Activated naive CD8-positive, alpha-beta T cell (primary cell): ENCODE measurements around the gene KIAA2012.

Experiments used
- H3K27ac Mint-ChIP-seq: one replicate; pipeline ENCODE4 v1.8.0; 2021; ENCODE audit warnings: mixed read lengths
- H3K27me3 Mint-ChIP-seq: one replicate; pipeline ENCODE4 v1.8.0; 2021; ENCODE audit warnings: mixed read lengths
- H3K36me3 Mint-ChIP-seq: one replicate; pipeline ENCODE4 v1.8.0; 2021; ENCODE audit warnings: mixed read lengths
- H3K4me1 Mint-ChIP-seq: one replicate; pipeline ENCODE4 v1.8.0; 2021; ENCODE audit warnings: low read depth, mixed read lengths
- H3K4me3 Mint-ChIP-seq: one replicate; pipeline ENCODE4 v1.8.0; 2021; ENCODE audit warnings: mild to moderate bottlenecking, mixed read lengths
- H3K9me3 Mint-ChIP-seq: one replicate; pipeline ENCODE4 v1.8.0; 2021; ENCODE audit warnings: low read depth, mixed read lengths

Gene KIAA2012

GRCh38 chr2:202090530-202090929 lies 17.5 kb downstream of the KIAA2012 start:
- Mint-ChIP-seq H3K27ac (no peak overlapping the region), H3K27me3 (no peaks in the 10 kb centered on the region), H3K9me3 (no peaks in the 10 kb centered on the region), H3K4me3 (no peak overlapping the region), H3K4me1 (no peaks in the 10 kb centered on the region), H3K36me3 (no peaks in the 10 kb centered on the region)

- no peaks in the 10 kb centered on the region for H3K4me1 Mint-ChIP-seq
- no peaks in the 10 kb centered on the region for H3K27me3 Mint-ChIP-seq
- no peak overlapping the region for H3K4me3 Mint-ChIP-seq
- H3K36me3 Mint-ChIP-seq: no peaks in the 10 kb centered on the region
- no peak overlapping the region for H3K27ac Mint-ChIP-seq
- no peaks in the 10 kb centered on the region for H3K9me3 Mint-ChIP-seq
Observed at GRCh38 chr2:202091476-202091875, 18.4 kb downstream of the KIAA2012 start.

DNA sequence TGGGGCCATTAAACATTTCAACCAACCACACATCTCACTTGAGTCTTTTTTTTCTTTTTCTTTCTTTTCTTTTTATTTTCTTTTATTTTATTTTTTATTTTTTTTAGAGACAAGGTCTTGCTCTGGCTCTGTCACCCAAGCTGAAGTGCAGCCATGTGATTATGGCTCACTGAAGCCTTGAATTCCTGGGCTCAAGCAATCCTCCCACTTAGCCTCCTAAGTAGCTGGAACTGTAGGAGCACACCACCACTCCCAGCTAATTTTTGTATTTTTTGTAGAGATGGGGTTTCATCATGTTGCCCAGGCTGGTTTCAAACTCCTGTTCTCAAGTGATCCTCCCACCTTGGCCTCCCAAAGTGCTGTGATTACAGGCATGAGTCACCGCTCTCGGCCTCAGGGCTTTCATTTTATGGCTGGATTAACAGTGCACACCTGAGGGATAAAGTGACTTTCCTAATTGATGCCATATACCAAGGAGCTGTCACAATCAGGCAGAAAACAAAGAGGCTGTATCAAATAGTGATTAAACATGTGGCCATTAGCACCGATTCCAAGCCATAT lies 21.5 kb downstream of the KIAA2012 start:
- no peak overlapping the region for H3K27ac Mint-ChIP-seq
- peaks cover 2% of the 10 kb centered on the region for H3K36me3 Mint-ChIP-seq
- no peaks in the 10 kb centered on the region for H3K4me1 Mint-ChIP-seq
- no peaks in the 10 kb centered on the region for H3K9me3 Mint-ChIP-seq
- H3K27me3 Mint-ChIP-seq: no peaks in the 10 kb centered on the region
- H3K4me3 Mint-ChIP-seq: no peak overlapping the region

GRCh38 chr2:202095235-202095634 lies 22.2 kb downstream of the KIAA2012 start:
- H3K27ac Mint-ChIP-seq: no peak overlapping the region

DNA sequence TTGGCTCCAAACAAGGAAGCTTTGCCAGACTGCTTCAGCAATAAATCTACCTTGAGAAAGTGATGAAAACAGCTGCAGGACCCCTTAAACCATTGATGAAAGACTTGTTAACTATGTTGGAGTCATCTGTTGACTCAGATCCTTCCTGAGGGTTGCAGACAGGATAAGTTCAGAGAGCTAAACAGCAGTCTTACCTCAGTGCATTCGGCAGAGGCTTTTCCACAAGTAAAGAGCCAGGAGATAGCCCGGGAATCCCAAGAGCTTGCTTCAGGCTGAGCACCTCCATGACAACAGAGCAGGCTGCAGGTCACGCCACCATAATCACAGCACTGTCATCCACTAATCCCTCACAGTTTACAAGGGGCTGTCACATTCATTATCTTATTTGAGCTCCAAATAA lies 23.7 kb downstream of the KIAA2012 start:
- Mint-ChIP-seq H3K4me3 (no peak overlapping the region), H3K9me3 (no peaks in the 10 kb centered on the region), H3K27ac (no peak overlapping the region), H3K27me3 (no peaks in the 10 kb centered on the region), H3K36me3 (peaks cover 2% of the 10 kb centered on the region), H3K4me1 (no peaks in the 10 kb centered on the region)

More at GRCh38 chr2:202095235-202095634, 22.2 kb downstream of the KIAA2012 start:
- no peak overlapping the region for H3K4me3 Mint-ChIP-seq
- H3K36me3 Mint-ChIP-seq: peaks cover 2% of the 10 kb centered on the region
- H3K4me1 Mint-ChIP-seq: no peaks in the 10 kb centered on the region
- no peaks in the 10 kb centered on the region for H3K9me3 Mint-ChIP-seq
- no peaks in the 10 kb centered on the region for H3K27me3 Mint-ChIP-seq

DNA sequence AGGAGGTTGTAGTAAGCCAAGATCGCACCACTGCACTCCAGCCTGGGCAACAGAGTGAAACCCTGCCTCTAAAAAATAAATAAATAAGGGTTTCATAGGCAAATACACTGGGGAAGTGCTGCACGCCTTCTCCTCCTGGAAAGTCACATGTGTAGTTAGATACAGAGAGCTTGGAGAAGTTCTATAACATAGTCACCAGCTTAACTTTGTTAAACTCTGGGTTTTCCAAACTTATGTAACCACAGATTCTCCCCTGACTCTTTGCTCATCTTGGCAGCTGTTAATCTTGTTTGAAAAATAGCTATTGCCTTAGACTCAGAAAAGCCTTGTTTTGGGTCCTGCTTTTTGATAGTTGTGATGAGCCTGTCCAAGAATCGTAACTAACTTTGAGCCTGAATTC lies 25.2 kb downstream of the KIAA2012 start:
- Mint-ChIP-seq H3K4me3 (no peak overlapping the region), H3K36me3 (peaks cover 2% of the 10 kb centered on the region), H3K27ac (no peak overlapping the region), H3K9me3 (no peaks in the 10 kb centered on the region), H3K27me3 (peaks cover 2% of the 10 kb centered on the region), H3K4me1 (no peaks in the 10 kb centered on the region)

- no peaks in the 10 kb centered on the region for H3K9me3 Mint-ChIP-seq
- no peak overlapping the region for H3K4me3 Mint-ChIP-seq
- H3K36me3 Mint-ChIP-seq: peaks cover 2% of the 10 kb centered on the region
- peaks cover 2% of the 10 kb centered on the region for H3K27me3 Mint-ChIP-seq
- no peaks in the 10 kb centered on the region for H3K4me1 Mint-ChIP-seq
- H3K27ac Mint-ChIP-seq: no peak overlapping the region
Observed at GRCh38 chr2:202099515-202099914, 26.5 kb downstream of the KIAA2012 start.

- H3K36me3 Mint-ChIP-seq: peaks cover 2% of the 10 kb centered on the region
- no peaks in the 10 kb centered on the region for H3K9me3 Mint-ChIP-seq
- H3K4me3 Mint-ChIP-seq: no peak overlapping the region
- peaks cover 2% of the 10 kb centered on the region for H3K27me3 Mint-ChIP-seq
- H3K4me1 Mint-ChIP-seq: no peaks in the 10 kb centered on the region
- no peak overlapping the region for H3K27ac Mint-ChIP-seq
Observed at GRCh38 chr2:202100176-202100575, 27.1 kb downstream of the KIAA2012 start.

- Mint-ChIP-seq H3K4me3 (no peak overlapping the region), H3K9me3 (no peaks in the 10 kb centered on the region), H3K4me1 (no peaks in the 10 kb centered on the region), H3K27me3 (peaks cover 2% of the 10 kb centered on the region), H3K27ac (no peak overlapping the region), H3K36me3 (peaks cover 2% of the 10 kb centered on the region)
Observed at GRCh38 chr2:202101026-202101579, 28.0 kb downstream of the KIAA2012 start.

GRCh38 chr2:202102425-202103000 lies 29.5 kb downstream of the KIAA2012 start:
- Mint-ChIP-seq H3K4me1 (no peaks in the 10 kb centered on the region), H3K4me3 (no peak overlapping the region), H3K36me3 (no peaks in the 10 kb centered on the region), H3K27ac (no peak overlapping the region), H3K9me3 (no peaks in the 10 kb centered on the region), H3K27me3 (peaks cover 2% of the 10 kb centered on the region)

GRCh38 chr2:202104286-202104870 lies 31.3 kb downstream of the KIAA2012 start:
- H3K4me1 Mint-ChIP-seq: no peaks in the 10 kb centered on the region
- H3K27me3 Mint-ChIP-seq: peaks cover 2% of the 10 kb centered on the region
- no peak overlapping the region for H3K4me3 Mint-ChIP-seq
- H3K36me3 Mint-ChIP-seq: no peaks in the 10 kb centered on the region
- no peak overlapping the region for H3K27ac Mint-ChIP-seq
- H3K9me3 Mint-ChIP-seq: no peaks in the 10 kb centered on the region

DNA sequence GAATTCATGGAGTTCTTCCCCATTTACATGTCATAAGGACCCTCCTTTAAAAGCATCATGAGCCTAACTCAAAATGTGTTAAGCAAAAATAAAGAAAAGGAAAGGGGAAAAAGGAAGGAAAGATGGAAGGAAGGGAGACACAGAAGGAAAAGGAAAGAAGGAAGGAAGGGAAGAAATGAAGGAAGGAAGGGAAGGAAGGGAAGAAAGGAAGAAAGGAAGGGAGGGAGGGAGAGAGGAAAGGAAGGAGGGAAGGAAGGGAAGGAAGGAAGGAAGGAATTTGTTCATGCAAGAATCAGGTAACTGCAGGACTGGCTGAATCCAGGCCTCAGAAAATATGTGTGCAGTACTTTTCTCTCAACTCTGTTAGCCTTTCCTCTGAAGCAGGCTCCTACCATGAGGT lies 32.0 kb downstream of the KIAA2012 start:
- Mint-ChIP-seq H3K27me3 (peaks cover 2% of the 10 kb centered on the region), H3K36me3 (no peaks in the 10 kb centered on the region), H3K4me1 (no peaks in the 10 kb centered on the region), H3K27ac (no peak overlapping the region), H3K9me3 (no peaks in the 10 kb centered on the region), H3K4me3 (no peak overlapping the region)

DNA sequence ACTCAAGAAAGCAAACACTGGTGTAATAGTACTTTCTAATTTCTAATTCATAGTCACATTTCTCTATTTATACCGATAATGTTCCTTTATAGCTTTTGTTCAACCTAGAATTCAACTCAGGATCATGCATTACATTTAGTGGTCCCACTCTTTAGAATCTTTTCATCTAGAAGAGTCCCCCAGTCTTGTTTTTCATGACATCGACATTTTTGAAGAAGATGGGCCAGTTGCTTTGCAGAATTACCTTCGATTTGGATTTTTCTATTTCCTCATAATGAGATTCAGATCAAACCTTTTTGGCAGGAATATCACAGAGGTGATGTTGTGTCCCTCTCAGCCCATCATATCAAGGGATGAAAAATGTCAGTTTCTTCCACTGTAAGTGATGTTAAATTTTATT lies 35.3 kb downstream of the KIAA2012 start:
- no peaks in the 10 kb centered on the region for H3K9me3 Mint-ChIP-seq
- no peak overlapping the region for H3K27ac Mint-ChIP-seq

DNA sequence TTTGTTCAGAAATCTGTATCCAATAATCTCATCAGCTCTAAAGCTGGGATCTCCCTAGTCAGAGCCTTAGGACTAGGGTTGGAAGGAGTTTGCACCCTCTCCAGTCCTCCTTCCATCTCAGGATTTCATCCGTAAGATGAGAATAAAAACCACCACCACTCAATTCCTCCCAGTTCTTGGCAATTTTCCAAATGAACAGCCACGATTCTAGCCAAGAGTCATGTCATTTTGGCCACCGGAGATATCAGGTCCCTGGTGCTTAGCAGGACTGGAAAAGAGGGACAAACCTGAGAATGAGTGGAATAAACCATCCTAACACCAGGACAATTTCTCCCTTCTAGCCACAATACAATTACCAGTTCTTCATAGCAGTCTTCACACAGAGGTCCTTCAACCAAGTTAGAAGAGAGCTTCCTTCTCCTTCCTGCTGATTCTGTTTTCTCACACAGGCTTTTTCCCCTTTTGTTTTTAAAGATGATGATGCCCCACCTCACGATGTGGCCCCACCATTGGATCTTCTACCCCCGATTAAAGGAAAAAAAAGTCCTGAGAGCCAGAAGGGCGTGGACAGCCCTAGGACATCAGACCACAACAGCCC lies 36.2 kb downstream of the KIAA2012 start:
- Mint-ChIP-seq H3K9me3 (no peaks in the 10 kb centered on the region), H3K36me3 (no peaks in the 10 kb centered on the region), H3K27ac (no peak overlapping the region), H3K4me1 (no peaks in the 10 kb centered on the region), H3K4me3 (no peak overlapping the region), H3K27me3 (peaks cover 3% of the 10 kb centered on the region)

More for the DNA sequence above, 35.3 kb downstream of the KIAA2012 start:
- H3K36me3 Mint-ChIP-seq: no peaks in the 10 kb centered on the region
- H3K4me3 Mint-ChIP-seq: no peak overlapping the region
- H3K27me3 Mint-ChIP-seq: peaks cover 3% of the 10 kb centered on the region
- H3K4me1 Mint-ChIP-seq: no peaks in the 10 kb centered on the region

- Mint-ChIP-seq H3K27me3 (peaks cover 3% of the 10 kb centered on the region), H3K27ac (no peak overlapping the region), H3K4me3 (no peak overlapping the region), H3K4me1 (no peaks in the 10 kb centered on the region), H3K36me3 (no peaks in the 10 kb centered on the region), H3K9me3 (no peaks in the 10 kb centered on the region)
Observed at GRCh38 chr2:202109737-202110184, 36.7 kb downstream of the KIAA2012 start.
